HCT116 (cell line): Measurements from ENCODE around the gene ENOX1. TPM values are rescaled to one million over a fixed set of nuclear protein-coding genes. Genes with fewer than 3 reads are reported as not detected.

Experiments
- ATAC-seq: fragments of 200-7000 bp; cut with Tn5 transposase; 2 replicates; pipeline ENCODE4 v1.9.1; 2020; ENCODE audit warnings: mild to moderate bottlenecking, moderate library complexity
- BruUV-seq: library from RNA; stranded (reverse); fragments of 400-500 nt; replicated peaks from 2 replicates; lab custom pipeline; 2021; lab: Mats Ljungman, UMichigan
- CTCF ChIA-PET: fragments of 300-600 bp; sonication (Branson Sonifier 250); formaldehyde crosslinking; loops from one replicate; lab custom pipeline; 2021; ENCODE audit warnings: antibody characterized with exemption; lab: Charles Lee
- POLR2A ChIA-PET: fragments of 300-600, 350-600 bp; sonication (Branson Sonifier 250); formaldehyde crosslinking; loops from one replicate; lab custom pipeline; 2021; ENCODE audit warnings: antibody characterized with exemption; lab: Charles Lee
- RAD21 ChIA-PET, 2 experiments: fragments of 300-600 bp; sonication (Branson Sonifier 250); formaldehyde crosslinking; loops; one replicate each; lab custom pipeline; 2023; ENCODE audit warnings: low total read pairs in 2 of 2; ENCODE audit not compliant: uncharacterized antibody in 2 of 2, unreplicated experiment in 2 of 2, low non-redundant PET in 1 of 2; lab: Charles Lee
- DNase-seq: peaks from one replicate; pipeline ENCODE4 v3.0.0-alpha.2; 2010; ENCODE audit warnings: low read depth, low spot score
- H2AFZ ChIP-seq: fragments of 200-600 bp; shearing (Covaris generic), sonication (generic); 2 replicates; pipeline ENCODE4 v1.6.1; 2017; ENCODE audit warnings: low read depth, mixed run types, mixed read lengths, antibody characterized with exemption, low read length; ENCODE audit not compliant: poor library complexity, severe bottlenecking
- H3K27ac ChIP-seq: 2 replicates; pipeline ENCODE4 v1.5.1; 2012; ENCODE audit warnings: low read depth, low read length
- H3K27me3 ChIP-seq: fragments of 200-600 bp; sonication (generic); 2 replicates; pipeline ENCODE4 v1.6.1; 2016; ENCODE audit warnings: mixed run types, low read length, mixed read lengths; ENCODE audit not compliant: insufficient read depth
- H3K36me3 ChIP-seq, 2 experiments: fragments of 200-500 bp in 1 of 2; fragments of 200-600 bp in 1 of 2; sonication (Bioruptor generic) in 1 of 2; sonication (generic) in 1 of 2; 2 replicates each; pipeline versions ENCODE4 v1.5.1 to v1.6.1; 2014 to 2016; ENCODE audit warnings: low read length in 2 of 2, inconsistent platforms in 1 of 2, mixed read lengths in 1 of 2, mixed run types in 1 of 2; ENCODE audit not compliant: insufficient read depth in 2 of 2, control insufficient read depth in 1 of 2
- H3K4me1 ChIP-seq, 2 experiments: fragments of 200-600 bp in 1 of 2; sonication (generic) in 1 of 2; 2 replicates each; pipeline versions ENCODE4 v1.5.1 to v1.6.1; 2012 to 2017; ENCODE audit warnings: low read length in 2 of 2, inconsistent platforms in 1 of 2, mild to moderate bottlenecking in 1 of 2, mixed read lengths in 1 of 2, mixed run types in 1 of 2, moderate library complexity in 1 of 2; ENCODE audit not compliant: insufficient read depth in 2 of 2, control insufficient read depth in 1 of 2
- H3K4me2 ChIP-seq: fragments of 200-600 bp; sonication (generic); 2 replicates; pipeline ENCODE4 v1.6.1; 2017; ENCODE audit warnings: mixed run types, low read length, mixed read lengths
- H3K4me3 ChIP-seq, 2 experiments: fragments of 200-600 bp in 1 of 2; sonication (generic) in 1 of 2; replicated peaks in 1 of 2; 2 replicates each; pipeline ENCODE4 v1.5.1; 2011 to 2016; ENCODE audit warnings: low read length in 2 of 2, control low read depth in 1 of 2, low read depth in 1 of 2, mild to moderate bottlenecking in 1 of 2, mixed read lengths in 1 of 2, mixed run types in 1 of 2
- H3K79me2 ChIP-seq: fragments of 200-600 bp; sonication (generic); 2 replicates; pipeline ENCODE4 v1.6.1; 2017; ENCODE audit warnings: mild to moderate bottlenecking, mixed run types, low read length, moderate library complexity, mixed read lengths; ENCODE audit not compliant: insufficient read depth
- H3K9ac ChIP-seq: fragments of 200-600 bp; sonication (generic); 2 replicates; pipeline ENCODE4 v1.6.1; 2016; ENCODE audit warnings: low read length, mixed read lengths
- H3K9me2 ChIP-seq: fragments of 200-600 bp; sonication (generic), shearing (Covaris generic); 2 replicates; pipeline ENCODE4 v1.6.1; 2017; ENCODE audit warnings: mixed run types, mild to moderate bottlenecking, moderate library complexity; ENCODE audit not compliant: insufficient read depth
- H3K9me3 ChIP-seq, 2 experiments: fragments of 200-500 bp in 1 of 2; fragments of 200-600 bp in 1 of 2; sonication (Bioruptor generic) in 1 of 2; sonication (generic) in 1 of 2; 2 replicates each; pipeline ENCODE4 v1.6.1; 2014 to 2017; ENCODE audit warnings: low read length in 2 of 2, mixed read lengths in 2 of 2, inconsistent platforms in 1 of 2, low read depth in 1 of 2, mild to moderate bottlenecking in 1 of 2, mixed run types in 1 of 2, moderate library complexity in 1 of 2; ENCODE audit not compliant: control insufficient read depth in 1 of 2, insufficient read depth in 1 of 2
- H4K20me1 ChIP-seq: fragments of 200-600 bp; sonication (generic), shearing (Covaris generic); 2 replicates; pipeline ENCODE4 v1.6.1; 2017; ENCODE audit warnings: mixed run types, mild to moderate bottlenecking, moderate library complexity; ENCODE audit not compliant: insufficient read depth
- ATF3 ChIP-seq: IDR thresholded peaks from 2 replicates; pipeline ENCODE4 v1.6.1; 2012
- CBX3 ChIP-seq: IDR thresholded peaks from 2 replicates; pipeline ENCODE4 v1.6.1; 2012; ENCODE audit warnings: low read depth
- CEBPB ChIP-seq: IDR thresholded peaks from 2 replicates; pipeline ENCODE4 v1.6.1; 2012; ENCODE audit warnings: low read depth
- EGR1 ChIP-seq: IDR thresholded peaks from 2 replicates; pipeline ENCODE4 v1.6.1; 2012; ENCODE audit warnings: low read depth
- EZH2phosphoT487 ChIP-seq: fragments of 200-600 bp; IDR thresholded peaks from 2 replicates; pipeline ENCODE4 v1.6.1; 2018; ENCODE audit warnings: antibody characterized with exemption, borderline replicate concordance
- FOSL1 ChIP-seq: IDR thresholded peaks from 2 replicates; pipeline ENCODE4 v1.6.1; 2012; ENCODE audit warnings: low read depth
- POLR2AphosphoS5 ChIP-seq: IDR thresholded peaks from 2 replicates; pipeline ENCODE4 v1.6.1; 2011; ENCODE audit warnings: mild to moderate bottlenecking, low read depth, low read length, moderate library complexity
- SP1 ChIP-seq: IDR thresholded peaks from 2 replicates; pipeline ENCODE4 v1.6.1; 2012; ENCODE audit warnings: low read depth
- SRF ChIP-seq: IDR thresholded peaks from 2 replicates; pipeline ENCODE4 v1.6.1; 2012; ENCODE audit warnings: low read depth
- TCF7L2 ChIP-seq: IDR thresholded peaks from 2 replicates; pipeline ENCODE4 v1.7.0; 2011; ENCODE audit warnings: borderline replicate concordance, inconsistent platforms; ENCODE audit not compliant: insufficient read depth, insufficient read length; ENCODE audit errors: extremely low read depth
- YY1 ChIP-seq: IDR thresholded peaks from 2 replicates; pipeline ENCODE4 v1.6.1; 2011; ENCODE audit warnings: low read length, low read depth, moderate library complexity, mild to moderate bottlenecking; ENCODE audit not compliant: insufficient replicate concordance; ENCODE audit errors: extremely low read depth
- ZFX ChIP-seq: fragments of 450-650 bp; IDR thresholded peaks from 2 replicates; pipeline ENCODE4 v1.6.1; 2017
- ZNF274 ChIP-seq: fragments of 200-500 bp; sonication (Bioruptor generic); IDR thresholded peaks from 2 replicates; pipeline ENCODE4 v1.6.1; 2014; ENCODE audit warnings: mild to moderate bottlenecking, low read depth, low read length, inconsistent platforms
- intact Hi-C: fragments of 100-400 bp; cut with micrococcal nuclease; formaldehyde crosslinking; loops from 2 replicates; pipeline ENCODE4 v1.10.0; 2022
- total RNA-seq: library from RNA; stranded (reverse); gene quantifications from one replicate; pipeline ENCODE4 v1.2.1, GENCODE V29; 2021; ENCODE audit not compliant: unreplicated experiment

The ENOX1 gene
- total RNA-seq, 1 experiment from 2014 or later, result 4.5 TPM

- BruUV-seq, result no TSS peak
- ATAC-seq, result no peak
Measured at GRCh38 chr13:43240278-43240677, 546.5 kb downstream of the ENOX1 start.

GRCh38 chr13:43239275-43239840, 547.4 kb downstream of the ENOX1 start:
- no peaks in the 10 kb centered on the region for H3K79me2 ChIP-seq
- no peak overlapping the region for H3K4me2 ChIP-seq
- TF ChIP-seq YY1 (no peak), ATF3 (no peak), POLR2AphosphoS5 (no peak), ZNF274 (no peak), ZFX (no peak), SP1 (no peak), FOSL1 (no peak), TCF7L2 (no peak), SRF (no peak), EZH2phosphoT487 (no peak)
- ChIA-PET CTCF (no interaction called here), RAD21 (no interaction called here), POLR2A (no interaction called here)
- H4K20me1 ChIP-seq, result no peaks in the 10 kb centered on the region
- BruUV-seq, result no TSS peak
- no peaks in the 10 kb centered on the region for H3K9me3 ChIP-seq
- no peak for DNase-seq
- H3K9me2 ChIP-seq, result no peaks in the 10 kb centered on the region
- H3K9ac ChIP-seq, result no peak overlapping the region
- H3K4me3 ChIP-seq, result no peak overlapping the region
- H3K27me3 ChIP-seq, result no peaks in the 10 kb centered on the region
- H3K36me3 ChIP-seq, result no peaks in the 10 kb centered on the region
- H3K4me1 ChIP-seq, result no peaks in the 10 kb centered on the region
- intact Hi-C loops, result no loop called here
- H3K27ac ChIP-seq, result no peak overlapping the region
- no peak overlapping the region for H2AFZ ChIP-seq
- no peak for ATAC-seq

More at GRCh38 chr13:43240278-43240677, 546.5 kb downstream of the ENOX1 start:
- Histone ChIP-seq H3K4me1 (no peaks in the 10 kb centered on the region), H3K79me2 (no peaks in the 10 kb centered on the region), H3K36me3 (no peaks in the 10 kb centered on the region), H2AFZ (no peak overlapping the region), H3K9me2 (no peaks in the 10 kb centered on the region), H3K4me2 (no peak overlapping the region), H4K20me1 (no peaks in the 10 kb centered on the region), H3K27me3 (no peaks in the 10 kb centered on the region), H3K9me3 (no peaks in the 10 kb centered on the region), H3K9ac (no peak overlapping the region), H3K4me3 (no peak overlapping the region), H3K27ac (no peak overlapping the region)
- CTCF ChIA-PET, result no interaction called here
- RAD21 ChIA-PET, result no interaction called here
- TF ChIP-seq CBX3, result no peak
- TF ChIP-seq CEBPB, result no peak
- TF ChIP-seq EGR1, result no peak
- no peak for TF ChIP-seq ZFX
- no peak for TF ChIP-seq POLR2AphosphoS5
- TF ChIP-seq EZH2phosphoT487, result no peak
- TF ChIP-seq YY1, result no peak
- POLR2A ChIA-PET, result no interaction called here
- DNase-seq, result no peak
- intact Hi-C loops, result no loop called here
